HCT116 (cell line): ENCODE measurements around the gene CERCAM. TPM values are rescaled to one million over a fixed set of nuclear protein-coding genes. Genes with fewer than 3 reads are reported as not detected.

Source experiments
- ATAC-seq: fragments of 200-7000 bp; cut with Tn5 transposase; 2 replicates; pipeline ENCODE4 v1.9.1; 2020; ENCODE audit warnings: mild to moderate bottlenecking, moderate library complexity
- BruUV-seq: library from RNA; stranded (reverse); fragments of 400-500 nt; replicated peaks from 2 replicates; lab custom pipeline; 2021; lab: Mats Ljungman, UMichigan
- CTCF ChIA-PET: fragments of 300-600 bp; sonication (Branson Sonifier 250); formaldehyde crosslinking; loops from one replicate; lab custom pipeline; 2021; ENCODE audit warnings: antibody characterized with exemption; lab: Charles Lee
- POLR2A ChIA-PET: fragments of 300-600, 350-600 bp; sonication (Branson Sonifier 250); formaldehyde crosslinking; loops from one replicate; lab custom pipeline; 2021; ENCODE audit warnings: antibody characterized with exemption; lab: Charles Lee
- RAD21 ChIA-PET, 2 experiments: fragments of 300-600 bp; sonication (Branson Sonifier 250); formaldehyde crosslinking; loops; one replicate each; lab custom pipeline; 2023; ENCODE audit warnings: low total read pairs in 2 of 2; ENCODE audit not compliant: uncharacterized antibody in 2 of 2, unreplicated experiment in 2 of 2, low non-redundant PET in 1 of 2; lab: Charles Lee
- DNase-seq: peaks from one replicate; pipeline ENCODE4 v3.0.0-alpha.2; 2010; ENCODE audit warnings: low read depth, low spot score
- H2AFZ ChIP-seq: fragments of 200-600 bp; shearing (Covaris generic), sonication (generic); 2 replicates; pipeline ENCODE4 v1.6.1; 2017; ENCODE audit warnings: low read depth, mixed run types, mixed read lengths, antibody characterized with exemption, low read length; ENCODE audit not compliant: poor library complexity, severe bottlenecking
- H3K27ac ChIP-seq: 2 replicates; pipeline ENCODE4 v1.5.1; 2012; ENCODE audit warnings: low read depth, low read length
- H3K27me3 ChIP-seq: fragments of 200-600 bp; sonication (generic); 2 replicates; pipeline ENCODE4 v1.6.1; 2016; ENCODE audit warnings: mixed run types, low read length, mixed read lengths; ENCODE audit not compliant: insufficient read depth
- H3K36me3 ChIP-seq, 2 experiments: fragments of 200-500 bp in 1 of 2; fragments of 200-600 bp in 1 of 2; sonication (Bioruptor generic) in 1 of 2; sonication (generic) in 1 of 2; 2 replicates each; pipeline versions ENCODE4 v1.5.1 to v1.6.1; 2014 to 2016; ENCODE audit warnings: low read length in 2 of 2, inconsistent platforms in 1 of 2, mixed read lengths in 1 of 2, mixed run types in 1 of 2; ENCODE audit not compliant: insufficient read depth in 2 of 2, control insufficient read depth in 1 of 2
- H3K4me1 ChIP-seq, 2 experiments: fragments of 200-600 bp in 1 of 2; sonication (generic) in 1 of 2; 2 replicates each; pipeline versions ENCODE4 v1.5.1 to v1.6.1; 2012 to 2017; ENCODE audit warnings: low read length in 2 of 2, inconsistent platforms in 1 of 2, mild to moderate bottlenecking in 1 of 2, mixed read lengths in 1 of 2, mixed run types in 1 of 2, moderate library complexity in 1 of 2; ENCODE audit not compliant: insufficient read depth in 2 of 2, control insufficient read depth in 1 of 2
- H3K4me2 ChIP-seq: fragments of 200-600 bp; sonication (generic); 2 replicates; pipeline ENCODE4 v1.6.1; 2017; ENCODE audit warnings: mixed run types, low read length, mixed read lengths
- H3K4me3 ChIP-seq, 2 experiments: fragments of 200-600 bp in 1 of 2; sonication (generic) in 1 of 2; replicated peaks in 1 of 2; 2 replicates each; pipeline ENCODE4 v1.5.1; 2011 to 2016; ENCODE audit warnings: low read length in 2 of 2, control low read depth in 1 of 2, low read depth in 1 of 2, mild to moderate bottlenecking in 1 of 2, mixed read lengths in 1 of 2, mixed run types in 1 of 2
- H3K79me2 ChIP-seq: fragments of 200-600 bp; sonication (generic); 2 replicates; pipeline ENCODE4 v1.6.1; 2017; ENCODE audit warnings: mild to moderate bottlenecking, mixed run types, low read length, moderate library complexity, mixed read lengths; ENCODE audit not compliant: insufficient read depth
- H3K9ac ChIP-seq: fragments of 200-600 bp; sonication (generic); 2 replicates; pipeline ENCODE4 v1.6.1; 2016; ENCODE audit warnings: low read length, mixed read lengths
- H3K9me2 ChIP-seq: fragments of 200-600 bp; sonication (generic), shearing (Covaris generic); 2 replicates; pipeline ENCODE4 v1.6.1; 2017; ENCODE audit warnings: mixed run types, mild to moderate bottlenecking, moderate library complexity; ENCODE audit not compliant: insufficient read depth
- H3K9me3 ChIP-seq, 2 experiments: fragments of 200-500 bp in 1 of 2; fragments of 200-600 bp in 1 of 2; sonication (Bioruptor generic) in 1 of 2; sonication (generic) in 1 of 2; 2 replicates each; pipeline ENCODE4 v1.6.1; 2014 to 2017; ENCODE audit warnings: low read length in 2 of 2, mixed read lengths in 2 of 2, inconsistent platforms in 1 of 2, low read depth in 1 of 2, mild to moderate bottlenecking in 1 of 2, mixed run types in 1 of 2, moderate library complexity in 1 of 2; ENCODE audit not compliant: control insufficient read depth in 1 of 2, insufficient read depth in 1 of 2
- H4K20me1 ChIP-seq: fragments of 200-600 bp; sonication (generic), shearing (Covaris generic); 2 replicates; pipeline ENCODE4 v1.6.1; 2017; ENCODE audit warnings: mixed run types, mild to moderate bottlenecking, moderate library complexity; ENCODE audit not compliant: insufficient read depth
- ATF3 ChIP-seq: IDR thresholded peaks from 2 replicates; pipeline ENCODE4 v1.6.1; 2012
- CEBPB ChIP-seq: IDR thresholded peaks from 2 replicates; pipeline ENCODE4 v1.6.1; 2012; ENCODE audit warnings: low read depth
- CTCF ChIP-seq, 3 experiments: fragments of 200-600 bp in 1 of 3; sonication (generic) in 1 of 3; IDR thresholded peaks in 2 of 3; conservative IDR thresholded peaks in 1 of 3; 2 replicates each; pipeline ENCODE4 v1.5.1; 2012 to 2017; ENCODE audit warnings: low read depth in 2 of 3, low read length in 2 of 3, antibody characterized with exemption in 1 of 3, borderline replicate concordance in 1 of 3, control low read depth in 1 of 3, mild to moderate bottlenecking in 1 of 3, mixed read lengths in 1 of 3, mixed run types in 1 of 3, moderate library complexity in 1 of 3; ENCODE audit not compliant: insufficient read depth in 1 of 3
- ELF1 ChIP-seq: IDR thresholded peaks from 2 replicates; pipeline ENCODE4 v1.6.1; 2012; ENCODE audit warnings: low read depth, borderline replicate concordance
- EZH2 ChIP-seq: fragments of 200-600 bp; sonication (generic); IDR thresholded peaks from 2 replicates; pipeline ENCODE4 v1.6.1; 2017; ENCODE audit warnings: antibody characterized with exemption, mixed run types
- FOSL1 ChIP-seq: IDR thresholded peaks from 2 replicates; pipeline ENCODE4 v1.6.1; 2012; ENCODE audit warnings: low read depth
- MAX ChIP-seq: IDR thresholded peaks from 2 replicates; pipeline ENCODE4 v1.6.1; 2012
- POLR2A ChIP-seq: IDR thresholded peaks from 2 replicates; pipeline ENCODE4 v1.7.0; 2011; ENCODE audit warnings: borderline replicate concordance; ENCODE audit not compliant: insufficient read depth, insufficient read length; ENCODE audit errors: extremely low read depth
- POLR2AphosphoS5 ChIP-seq: IDR thresholded peaks from 2 replicates; pipeline ENCODE4 v1.6.1; 2011; ENCODE audit warnings: mild to moderate bottlenecking, low read depth, low read length, moderate library complexity
- REST ChIP-seq: IDR thresholded peaks from 2 replicates; pipeline ENCODE4 v1.6.1; 2012; ENCODE audit warnings: low read depth
- SIN3A ChIP-seq: IDR thresholded peaks from 2 replicates; pipeline ENCODE4 v1.6.1; 2012; ENCODE audit warnings: low read depth
- SP1 ChIP-seq: IDR thresholded peaks from 2 replicates; pipeline ENCODE4 v1.6.1; 2012; ENCODE audit warnings: low read depth
- TCF7L2 ChIP-seq: IDR thresholded peaks from 2 replicates; pipeline ENCODE4 v1.7.0; 2011; ENCODE audit warnings: borderline replicate concordance, inconsistent platforms; ENCODE audit not compliant: insufficient read depth, insufficient read length; ENCODE audit errors: extremely low read depth
- YY1 ChIP-seq: IDR thresholded peaks from 2 replicates; pipeline ENCODE4 v1.6.1; 2011; ENCODE audit warnings: low read length, low read depth, moderate library complexity, mild to moderate bottlenecking; ENCODE audit not compliant: insufficient replicate concordance; ENCODE audit errors: extremely low read depth
- ZBTB33 ChIP-seq: IDR thresholded peaks from 2 replicates; pipeline ENCODE4 v1.6.1; 2011; ENCODE audit warnings: mild to moderate bottlenecking, low read length, moderate library complexity; ENCODE audit not compliant: insufficient replicate concordance; ENCODE audit errors: extremely low read depth
- ZNF274 ChIP-seq: fragments of 200-500 bp; sonication (Bioruptor generic); IDR thresholded peaks from 2 replicates; pipeline ENCODE4 v1.6.1; 2014; ENCODE audit warnings: mild to moderate bottlenecking, low read depth, low read length, inconsistent platforms
- intact Hi-C: fragments of 100-400 bp; cut with micrococcal nuclease; formaldehyde crosslinking; loops from 2 replicates; pipeline ENCODE4 v1.10.0; 2022
- total RNA-seq: library from RNA; stranded (reverse); gene quantifications from one replicate; pipeline ENCODE4 v1.2.1, GENCODE V29; 2021; ENCODE audit not compliant: unreplicated experiment

The CERCAM gene
- total RNA-seq, 1 experiment from 2014 or later, result 27.0 TPM

- ChIA-PET RAD21 (no interaction called here), CTCF (no interaction called here), POLR2A (no interaction called here)
- BruUV-seq, result no TSS peak
- no peak overlapping the region for H3K4me2 ChIP-seq
- H3K4me3 ChIP-seq, result no peak overlapping the region
- peaks cover 0 to 14% of the 10 kb centered on the region in 2 experiments; a peak in 2 of 4 replicates for H3K4me1 ChIP-seq
- no peak overlapping the region for H3K27ac ChIP-seq
- H3K36me3 ChIP-seq, result peaks cover 7 to 10% of the 10 kb centered on the region in 2 experiments; a peak in 3 of 4 replicates
- H3K9ac ChIP-seq, result no peak overlapping the region
- H2AFZ ChIP-seq, result no peak overlapping the region
- intact Hi-C loops, result no loop called here
- ATAC-seq, result no peak
- H3K9me2 ChIP-seq, result no peaks in the 10 kb centered on the region
- H3K9me3 ChIP-seq, result no peaks in the 10 kb centered on the region
- no peaks in the 10 kb centered on the region for H4K20me1 ChIP-seq
- H3K79me2 ChIP-seq, result no peaks in the 10 kb centered on the region
- TF ChIP-seq ZBTB33 (no peak), MAX (no peak), POLR2AphosphoS5 (no peak), ATF3 (no peak), SP1 (no peak), REST (no peak), CTCF (IDR thresholded peaks at IDR 0.05 in 2 of 3, conservative IDR thresholded peaks at IDR 0.05 in 1 of 3; ENCODE audit: borderline replicate concordance in 1 of 3, insufficient read depth in 1 of 3, low read depth in 2 of 3, low read length in 2 of 3) (no peak), SIN3A (no peak), ZNF274 (no peak), ELF1 (no peak), POLR2A (no peak), FOSL1 (no peak), EZH2 (no peak), TCF7L2 (no peak), YY1 (no peak), CEBPB (no peak)
- DNase-seq, result no peak
- H3K27me3 ChIP-seq, result no peaks in the 10 kb centered on the region
Measured at GRCh38 chr9:128390813-128391711, 29.6 kb upstream of the CERCAM start.
